ENCODE results near the gene DNAJC24.

The DNAJC24 gene

GRCh38 chr11:31417357-31417756 is 47.7 kb downstream of the DNAJC24 start:
- no peak for DNase-seq

GRCh38 chr11:31417816-31418215 is 48.2 kb downstream of the DNAJC24 start:
- no peak for DNase-seq

DNA sequence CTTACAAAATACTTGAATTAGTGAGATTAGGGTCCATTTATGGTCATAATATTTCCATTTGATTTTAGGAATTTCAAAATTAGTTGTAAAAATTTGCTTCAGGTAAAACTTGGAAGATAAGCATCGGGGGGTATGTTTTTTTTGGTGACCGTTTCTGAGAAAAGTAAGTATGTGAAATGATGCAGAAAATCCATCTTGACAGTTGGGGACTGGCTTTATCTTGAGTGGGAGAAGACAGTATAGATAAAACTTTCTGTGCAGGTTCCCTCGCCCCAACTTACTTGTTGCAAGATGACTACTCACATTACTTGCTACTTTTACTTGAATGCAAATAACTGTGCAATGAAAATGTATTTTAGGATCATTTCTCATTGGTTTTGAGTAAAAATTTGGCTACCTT is 49.5 kb downstream of the DNAJC24 start:
- DNase-seq: no peak

DNA sequence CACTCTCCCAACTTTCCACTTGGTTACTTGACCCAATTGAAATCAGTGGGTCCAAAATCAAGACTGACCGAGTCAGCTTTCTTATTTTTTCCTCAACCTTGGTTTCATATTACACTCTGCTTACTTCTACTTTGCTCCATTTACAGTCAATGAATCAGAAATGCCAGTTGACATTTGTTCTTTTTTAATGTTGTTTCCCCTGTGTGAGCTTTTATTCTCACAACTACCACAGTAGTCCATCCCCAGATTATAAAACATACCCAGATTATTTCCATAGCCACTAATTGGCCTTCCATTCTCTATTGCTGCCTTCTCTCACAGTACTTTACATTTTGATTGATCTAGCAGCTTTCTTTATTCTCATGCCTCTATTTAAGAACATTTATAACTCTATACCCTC is 50.0 kb downstream of the DNAJC24 start:
- DNase-seq: no peak

DNA sequence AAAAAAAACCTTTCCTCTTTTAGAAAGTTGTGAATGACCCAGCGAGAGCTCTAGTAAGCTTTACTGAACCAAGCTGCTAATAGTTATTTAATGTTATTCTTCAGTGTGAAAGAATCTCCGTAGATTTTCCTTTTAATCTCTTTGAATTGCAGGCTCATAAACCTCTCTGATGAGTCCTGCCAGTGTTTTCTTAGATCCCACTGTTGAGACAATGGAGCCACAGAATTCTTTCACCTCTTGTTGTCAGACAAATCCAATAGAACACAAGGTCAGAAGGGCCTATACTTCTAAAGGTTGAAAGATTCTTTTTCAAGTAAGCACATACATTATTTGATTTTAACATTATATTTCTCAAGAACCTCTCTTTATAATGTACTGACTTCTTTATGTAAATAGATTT is 52.2 kb downstream of the DNAJC24 start:
- DNase-seq: no peak

DNA sequence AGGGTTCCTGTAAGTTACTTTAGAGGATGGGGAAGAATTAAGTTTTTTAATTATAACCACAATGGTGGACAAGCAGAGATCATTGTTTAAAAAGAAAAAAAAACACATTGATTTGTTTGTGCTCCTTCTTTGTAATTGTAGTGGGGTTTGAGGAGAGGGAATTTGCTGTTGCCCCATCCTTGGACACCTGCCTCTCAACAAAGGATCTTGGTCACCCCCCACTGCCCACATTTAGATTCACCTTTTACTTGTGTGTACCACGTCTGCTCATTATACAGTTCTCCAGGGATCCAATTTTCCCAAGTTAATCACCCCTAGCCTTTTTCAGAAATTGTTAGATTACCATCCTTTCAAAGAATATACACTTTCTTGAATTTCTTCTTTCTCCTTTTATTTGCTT is 53.0 kb downstream of the DNAJC24 start:
- no peak for DNase-seq

DNA sequence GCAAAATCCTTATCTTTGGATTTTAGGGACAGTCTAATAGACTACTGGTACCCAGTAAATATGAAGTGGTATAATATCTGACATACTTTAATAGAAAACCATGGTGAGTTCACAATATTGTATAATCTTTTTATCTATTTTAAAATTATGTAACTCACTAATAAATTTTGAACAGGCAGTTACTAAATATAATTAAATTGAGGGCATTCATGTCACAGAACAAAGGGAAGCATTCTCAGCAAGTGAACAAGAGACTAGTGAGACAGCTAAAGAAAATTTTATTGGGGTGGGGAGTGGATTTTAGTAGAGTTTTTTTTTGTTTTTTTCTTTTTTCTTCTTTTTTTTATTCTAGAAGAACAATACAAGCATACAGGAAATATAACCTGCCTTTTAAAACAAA is 55.0 kb downstream of the DNAJC24 start:
- DNase-seq: no peak

GRCh38 chr11:31433851-31434250 is 64.2 kb downstream of the DNAJC24 start:
- no peak for DNase-seq

DNA sequence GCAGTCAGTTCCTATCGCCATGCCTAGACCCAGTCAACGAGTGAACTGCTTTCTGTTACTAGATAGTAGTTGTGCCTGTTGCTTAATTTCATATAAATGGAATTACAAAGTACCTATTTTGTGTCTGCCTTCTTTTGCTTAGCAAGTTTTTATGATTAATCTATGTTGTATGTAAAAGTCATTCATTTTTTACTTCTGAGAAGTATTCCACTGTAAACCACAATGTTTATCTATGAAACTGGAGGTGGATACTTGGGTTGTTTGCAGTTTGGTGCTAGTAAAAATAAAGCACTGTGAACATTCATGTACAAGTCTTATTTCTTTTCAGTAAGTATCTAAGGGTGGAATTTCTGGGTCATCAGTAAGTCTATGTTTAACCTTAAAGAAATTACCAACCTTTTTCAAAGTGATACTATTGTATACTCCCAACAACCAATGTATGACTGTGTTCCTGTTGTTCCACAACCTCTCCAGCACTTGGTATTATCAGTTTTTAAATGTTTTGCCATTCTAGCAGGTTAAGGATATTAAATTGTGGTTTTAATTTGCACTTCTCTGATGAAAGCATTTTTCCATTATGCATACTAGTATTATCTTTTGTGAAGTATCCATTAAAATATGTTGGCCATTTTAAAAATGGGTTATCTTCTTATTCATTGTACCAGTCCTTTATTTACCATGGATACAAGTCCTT is 68.2 kb downstream of the DNAJC24 start:
- DNase-seq: no peak

- DNase-seq: no peak
Observed at GRCh38 chr11:31441296-31441695, 71.6 kb downstream of the DNAJC24 start.

GRCh38 chr11:31442086-31442485 is 72.4 kb downstream of the DNAJC24 start:
- no peak for DNase-seq

GRCh38 chr11:31443802-31444201 is 74.1 kb downstream of the DNAJC24 start:
- DNase-seq: no peak

- DNase-seq: no peak
Observed at GRCh38 chr11:31445621-31446020, 76.0 kb downstream of the DNAJC24 start.

DNA sequence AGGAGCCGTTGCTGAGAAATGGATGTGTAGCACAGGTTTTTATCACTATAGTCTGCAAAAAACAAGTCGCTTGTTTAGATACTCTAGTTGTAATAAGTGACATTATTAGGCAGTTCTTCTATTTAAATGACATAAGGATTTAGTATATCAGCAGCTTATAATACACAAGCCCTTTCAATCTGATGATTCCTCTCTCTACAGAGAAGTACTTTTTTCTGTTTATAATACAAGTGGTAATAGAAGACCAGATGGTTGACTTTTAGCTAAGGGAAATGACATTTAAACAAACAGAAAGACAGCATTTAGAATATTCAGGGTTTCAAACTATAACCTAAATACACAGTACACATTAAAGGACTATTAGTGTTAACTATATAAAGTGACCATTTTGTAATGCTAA is 79.4 kb downstream of the DNAJC24 start:
- DNase-seq: no peak

GRCh38 chr11:31450841-31451240 is 81.2 kb downstream of the DNAJC24 start:
- DNase-seq: no peak

GRCh38 chr11:31455177-31455576 is 85.5 kb downstream of the DNAJC24 start:
- no peak for DNase-seq

DNA sequence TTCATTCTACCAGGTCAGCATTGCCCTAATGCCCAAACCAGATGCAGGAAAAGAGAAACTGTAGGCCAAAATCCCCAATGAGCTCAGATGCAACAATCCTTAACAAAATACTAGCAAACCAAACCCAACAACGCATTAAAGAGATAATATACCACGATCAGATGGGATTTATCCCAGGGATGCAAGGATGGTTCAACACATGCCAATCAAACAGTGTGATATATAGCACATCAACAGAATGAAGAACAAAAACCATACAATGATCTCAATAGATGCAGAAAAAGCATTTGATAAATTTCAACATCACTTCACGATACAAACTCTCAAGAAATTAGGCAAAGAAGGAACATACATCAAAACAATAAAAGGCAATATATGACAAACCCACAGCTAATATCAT is 94.8 kb downstream of the DNAJC24 start:
- no peak for DNase-seq

DNA sequence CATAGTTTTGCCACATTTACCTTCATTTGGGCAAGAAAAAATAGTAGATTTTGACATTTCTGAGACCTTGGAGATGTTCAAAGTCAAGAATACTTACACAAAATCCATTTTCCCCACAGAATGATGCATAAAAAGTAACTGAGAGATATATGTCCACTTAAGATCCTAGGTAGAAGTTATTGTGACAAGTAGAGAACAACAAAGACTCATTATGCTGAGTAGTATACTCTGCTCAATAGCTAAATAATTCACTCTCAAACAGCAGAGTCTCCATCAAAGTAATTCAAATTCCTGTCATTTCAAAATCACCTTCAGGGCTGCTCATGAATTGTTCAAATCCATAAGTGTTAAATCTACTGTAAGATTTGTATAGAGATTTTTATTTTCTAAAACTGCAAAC is 104.4 kb downstream of the DNAJC24 start:
- no peak for DNase-seq

DNA sequence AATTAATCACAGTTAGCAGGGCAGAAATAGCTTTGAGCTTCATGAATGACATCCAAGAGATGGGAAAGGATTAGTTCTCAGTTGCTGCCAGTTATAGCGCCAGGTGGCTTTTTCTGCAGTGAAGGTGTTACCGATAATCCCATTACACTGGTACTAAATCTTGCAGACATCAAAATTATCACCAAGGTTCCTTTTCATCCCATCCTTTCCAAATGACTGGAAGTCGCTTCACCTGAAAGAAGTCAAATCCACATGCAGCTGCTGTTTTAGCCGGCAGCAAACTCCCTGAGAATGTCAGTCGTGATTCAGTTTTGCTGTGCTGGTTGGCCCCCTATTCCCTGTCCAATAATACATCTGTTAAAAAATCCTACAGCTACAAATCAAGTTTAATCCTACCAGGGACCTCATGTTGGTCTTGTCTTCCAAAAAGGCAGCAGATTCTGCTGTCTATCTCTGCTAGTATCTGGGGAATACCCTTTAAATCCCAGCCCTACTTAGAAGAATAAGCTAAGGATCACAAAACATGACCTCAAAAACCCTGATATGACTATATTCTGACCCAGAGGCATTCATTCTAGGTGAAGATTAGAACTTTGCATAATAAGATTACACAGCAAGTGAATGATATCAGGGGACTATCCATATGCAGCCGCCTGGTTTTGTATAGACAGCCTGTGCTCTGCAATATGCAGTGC is 108.0 kb downstream of the DNAJC24 start:
- DNase-seq: no peak

DNA sequence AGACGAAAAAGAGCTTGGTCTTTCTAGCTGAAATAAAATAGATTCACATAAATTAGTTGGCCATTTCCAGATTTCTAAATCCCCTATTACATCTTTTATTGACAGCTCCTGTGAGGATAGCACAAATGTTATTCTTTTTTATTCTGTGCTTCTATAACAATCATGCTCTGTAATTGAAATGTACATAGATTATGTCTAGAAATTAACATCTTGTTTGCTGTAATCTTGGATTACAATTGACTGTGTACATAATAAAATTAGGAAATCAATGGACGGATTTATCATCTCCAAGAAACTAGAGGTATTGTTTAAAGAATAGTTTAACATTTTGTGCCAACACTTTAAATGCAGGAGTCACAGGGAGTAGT is 108.5 kb downstream of the DNAJC24 start:
- no peak for DNase-seq

GRCh38 chr11:31479066-31479465 is 109.4 kb downstream of the DNAJC24 start:
- DNase-seq: no peak

GRCh38 chr11:31480930-31481329 is 111.3 kb downstream of the DNAJC24 start:
- no peak for DNase-seq
